Cardiac muscle cell (in vitro differentiated cells and primary cell): Measurements from ENCODE around the gene RBM19. TPM values are rescaled to one million over a fixed set of nuclear protein-coding genes. Genes with fewer than 3 reads are reported as not detected.

ENCODE experiments used
- DNase-seq, 2 donors: peaks; one replicate each; pipeline versions ENCODE4 v3.0.0 to v3.0.0-alpha.2; 2010 to 2017; ENCODE audit warnings: low read depth in 1 of 2, low spot score in 1 of 2
- H3K27ac ChIP-seq: fragments of 200-600 bp; sonication (generic); 2 replicates; pipeline ENCODE4 v1.5.1; 2016
- H3K27me3 ChIP-seq: fragments of 200-600 bp; sonication (generic); 2 replicates; pipeline ENCODE4 v1.6.0; 2016; ENCODE audit warnings: control low read depth
- H3K36me3 ChIP-seq: fragments of 200-600 bp; sonication (generic); 2 replicates; pipeline ENCODE4 v1.5.1; 2016; ENCODE audit warnings: control low read depth
- H3K4me1 ChIP-seq: fragments of 200-600 bp; sonication (generic); 2 replicates; pipeline ENCODE4 v1.8.1; 2017; ENCODE audit warnings: low read depth, mild to moderate bottlenecking, mixed run types
- H3K4me3 ChIP-seq: fragments of 200-600 bp; sonication (generic); 2 replicates; pipeline ENCODE4 v1.5.1; 2016; ENCODE audit warnings: mild to moderate bottlenecking
- H3K9me3 ChIP-seq: fragments of 200-600 bp; sonication (generic); 2 replicates; pipeline ENCODE4 v1.5.1; 2017; ENCODE audit warnings: low read depth, mild to moderate bottlenecking, control low read depth
- polyA plus RNA-seq: library from polyadenylated mRNA; unstranded; fragments of >200 nt; fragmentation: Nextera tagmentation; extraction: Ambion mirVana; gene quantifications from 2 replicates; pipeline ENCODE4 v1.2.1, GENCODE V29; 2016
- total RNA-seq: library from RNA; depleted of rRNA; stranded (reverse); fragments of >200 nt; gene quantifications from 2 replicates; pipeline ENCODE4 v1.2.3, GENCODE V29; 2016
- TF ChIP-seq, protein P1 (sequence below): IDR thresholded peaks from 2 replicates; pipeline ENCODE4 v1.5.1; 2012; ENCODE audit warnings: low read depth, mild to moderate bottlenecking, low read length

Gene RBM19
- total and polyA plus RNA-seq, 2 experiments from 2014 or later: 28.1 to 31.0 TPM

DNA sequence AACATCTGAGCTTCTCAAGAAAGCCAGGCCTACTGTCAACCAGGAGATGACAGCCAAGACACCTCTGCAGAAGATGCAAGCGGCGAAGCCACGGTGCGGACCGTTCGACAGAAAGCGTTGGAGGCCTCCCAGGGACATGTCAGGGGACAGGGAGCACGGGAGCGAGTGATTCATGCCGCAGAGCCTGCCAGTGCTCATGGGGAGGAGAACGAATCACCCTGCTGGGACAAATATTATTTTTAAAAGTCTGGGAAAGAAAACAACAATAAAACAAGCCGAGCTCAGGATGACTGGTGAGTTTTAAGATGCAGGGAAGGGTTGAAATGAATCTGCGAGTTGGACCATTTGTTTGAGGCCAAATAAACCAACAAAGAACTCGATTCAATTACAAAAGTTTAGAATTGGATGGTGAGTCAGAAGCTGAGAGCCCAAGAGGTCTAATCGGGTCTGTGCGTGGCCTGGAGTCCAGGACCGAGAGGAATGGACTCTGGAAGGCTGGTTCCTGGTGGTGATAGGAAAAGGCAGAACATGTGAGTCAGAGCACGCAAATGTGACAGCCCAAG lies 91.0 kb downstream of the RBM19 start:
- no peaks in the 10 kb centered on the region for H3K9me3 ChIP-seq
- no peaks in the 10 kb centered on the region for H3K36me3 ChIP-seq
- TF ChIP-seq, protein P1, sequence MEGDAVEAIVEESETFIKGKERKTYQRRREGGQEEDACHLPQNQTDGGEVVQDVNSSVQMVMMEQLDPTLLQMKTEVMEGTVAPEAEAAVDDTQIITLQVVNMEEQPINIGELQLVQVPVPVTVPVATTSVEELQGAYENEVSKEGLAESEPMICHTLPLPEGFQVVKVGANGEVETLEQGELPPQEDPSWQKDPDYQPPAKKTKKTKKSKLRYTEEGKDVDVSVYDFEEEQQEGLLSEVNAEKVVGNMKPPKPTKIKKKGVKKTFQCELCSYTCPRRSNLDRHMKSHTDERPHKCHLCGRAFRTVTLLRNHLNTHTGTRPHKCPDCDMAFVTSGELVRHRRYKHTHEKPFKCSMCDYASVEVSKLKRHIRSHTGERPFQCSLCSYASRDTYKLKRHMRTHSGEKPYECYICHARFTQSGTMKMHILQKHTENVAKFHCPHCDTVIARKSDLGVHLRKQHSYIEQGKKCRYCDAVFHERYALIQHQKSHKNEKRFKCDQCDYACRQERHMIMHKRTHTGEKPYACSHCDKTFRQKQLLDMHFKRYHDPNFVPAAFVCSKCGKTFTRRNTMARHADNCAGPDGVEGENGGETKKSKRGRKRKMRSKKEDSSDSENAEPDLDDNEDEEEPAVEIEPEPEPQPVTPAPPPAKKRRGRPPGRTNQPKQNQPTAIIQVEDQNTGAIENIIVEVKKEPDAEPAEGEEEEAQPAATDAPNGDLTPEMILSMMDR: no peak
- DNase-seq: peak in 1 of 2 donors; percentile 81
- peaks cover 4% of the 10 kb centered on the region for H3K4me1 ChIP-seq
- H3K4me3 ChIP-seq: no peak overlapping the region
- H3K27me3 ChIP-seq: no peaks in the 10 kb centered on the region
- H3K27ac ChIP-seq: no peak overlapping the region

DNA sequence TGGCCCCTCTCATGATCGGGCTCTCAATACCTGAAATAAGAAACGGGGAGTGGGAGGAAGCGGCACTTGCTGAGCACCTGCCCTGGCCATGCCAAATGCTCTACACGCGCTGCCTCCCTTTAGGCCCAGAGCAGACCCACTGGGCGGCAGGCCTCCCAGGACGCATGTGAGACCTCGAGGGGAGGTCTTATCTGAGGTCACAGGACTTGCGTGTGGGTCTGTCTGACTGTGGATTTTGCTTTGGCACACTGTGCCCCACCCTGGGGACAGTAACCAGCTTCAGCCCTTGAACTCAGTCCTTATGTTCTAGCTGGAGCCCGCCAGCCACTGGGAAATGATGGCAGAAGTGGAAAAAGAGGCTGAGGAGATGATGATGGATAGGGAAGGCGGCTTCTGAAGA lies 91.8 kb downstream of the RBM19 start:
- Histone ChIP-seq H3K27ac (no peak overlapping the region), H3K27me3 (no peaks in the 10 kb centered on the region), H3K36me3 (no peaks in the 10 kb centered on the region), H3K4me3 (no peak overlapping the region), H3K4me1 (no peaks in the 10 kb centered on the region), H3K9me3 (no peaks in the 10 kb centered on the region)
- no peak for DNase-seq
- TF ChIP-seq, protein P1: no peak

DNA sequence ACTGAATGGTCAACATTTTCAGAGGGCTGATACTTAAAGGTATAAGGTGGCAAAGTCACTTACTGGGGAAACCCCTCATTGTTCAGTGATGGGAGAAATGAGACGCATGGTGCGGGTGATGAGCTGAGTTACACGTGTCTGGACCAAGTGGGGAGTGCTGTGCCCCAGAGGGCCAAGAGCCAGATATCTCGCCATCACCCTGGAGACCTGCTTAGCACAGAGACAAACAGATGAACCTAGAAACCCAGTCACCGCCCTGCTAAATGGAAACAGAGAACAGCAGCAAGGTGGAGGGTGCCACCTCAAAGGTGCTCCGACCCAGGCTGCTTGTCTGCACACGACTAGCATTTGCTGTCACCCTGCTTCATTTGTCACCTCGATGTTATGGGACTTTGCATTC lies 92.4 kb downstream of the RBM19 start:
- no peak for DNase-seq
- Histone ChIP-seq H3K4me3 (no peak overlapping the region), H3K4me1 (no peaks in the 10 kb centered on the region), H3K36me3 (no peaks in the 10 kb centered on the region), H3K27me3 (no peaks in the 10 kb centered on the region), H3K27ac (no peak overlapping the region), H3K9me3 (no peaks in the 10 kb centered on the region)
- TF ChIP-seq, protein P1: no peak

DNA sequence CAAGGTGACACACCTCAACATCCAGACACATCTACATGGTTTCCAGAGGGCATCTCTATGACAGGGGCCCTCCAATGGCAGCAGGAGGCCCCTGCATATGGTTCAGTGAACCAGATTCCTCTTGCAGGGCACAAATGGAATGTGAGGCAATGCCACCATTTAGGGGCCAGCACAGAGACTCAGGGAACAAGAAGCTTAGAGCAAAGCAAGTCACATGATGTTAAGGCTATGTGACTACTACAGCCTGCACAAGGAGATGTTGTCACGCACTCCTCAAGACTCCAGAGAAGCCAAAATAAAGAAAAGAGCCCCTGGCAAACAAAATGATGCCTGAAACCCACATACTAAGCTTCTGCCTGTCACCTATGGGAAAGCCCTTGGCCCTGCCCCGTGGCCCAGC lies 95.2 kb downstream of the RBM19 start:
- Histone ChIP-seq H3K4me3 (no peak overlapping the region), H3K27me3 (no peaks in the 10 kb centered on the region), H3K9me3 (no peaks in the 10 kb centered on the region), H3K27ac (no peak overlapping the region), H3K36me3 (no peaks in the 10 kb centered on the region), H3K4me1 (no peaks in the 10 kb centered on the region)
- no peak for DNase-seq
- TF ChIP-seq, protein P1: no peak

DNA sequence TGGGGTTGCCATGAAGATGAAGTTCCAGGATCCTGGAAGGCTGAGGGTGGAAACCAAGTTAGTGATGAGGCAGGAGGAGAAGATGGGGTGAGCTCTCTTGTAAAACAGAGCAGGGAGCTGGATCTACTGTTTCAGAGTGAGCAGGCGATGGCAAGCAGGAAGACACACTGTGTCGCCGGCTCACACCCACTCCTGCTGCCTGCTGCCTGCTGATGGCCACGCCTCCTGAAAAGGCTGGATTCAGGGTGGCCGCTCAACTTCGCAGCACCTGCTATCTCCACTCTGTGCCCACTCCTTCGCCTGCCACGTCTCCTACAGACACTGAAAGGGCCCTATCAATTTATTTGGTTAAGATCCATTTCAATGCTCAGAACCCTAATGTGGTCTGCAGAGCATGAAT lies 96.1 kb downstream of the RBM19 start:
- TF ChIP-seq, protein P1: no peak
- Histone ChIP-seq H3K4me3 (no peak overlapping the region), H3K9me3 (no peaks in the 10 kb centered on the region), H3K27ac (no peak overlapping the region), H3K27me3 (no peaks in the 10 kb centered on the region), H3K4me1 (no peaks in the 10 kb centered on the region), H3K36me3 (no peaks in the 10 kb centered on the region)
- no peak for DNase-seq
